Measurements from ENCODE around the gene GINS3.

GINS3 gene

GRCh38 chr16:58392215-58393137 lies at the start of gene GINS3:
Gene GINS3, plus strand, starts transcription at chr16:58392471. Its CDS starts 131 bp downstream, at chr16:58392602.
- DNase-seq: peak; percentile 82

DNA sequence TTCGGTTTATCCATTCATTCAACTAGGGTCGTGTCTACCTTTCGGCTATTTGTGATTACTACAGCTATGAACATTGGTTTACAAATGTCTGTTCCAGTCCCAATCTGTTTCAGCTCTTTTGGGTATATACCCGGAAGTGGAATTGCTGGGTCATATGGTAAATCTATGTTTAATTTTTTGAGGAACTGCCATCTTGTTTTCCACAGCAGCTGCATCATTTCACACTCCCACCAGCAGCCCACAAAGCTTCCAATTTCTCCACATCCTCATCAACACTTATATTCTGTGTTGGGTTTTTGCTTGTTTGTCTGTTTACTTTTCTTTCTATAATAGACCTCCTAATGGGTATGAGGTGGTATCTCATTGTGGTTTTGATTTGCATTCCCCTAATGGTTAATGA lies 48.7 kb upstream of the GINS3 start:
- no peak for DNase-seq

GRCh38 chr16:58345574-58346354 lies 46.5 kb upstream of the GINS3 start:
- peak; percentile 13 for DNase-seq

- DNase-seq: no peak
Measured at GRCh38 chr16:58346831-58347371, 45.4 kb upstream of the GINS3 start.

DNA sequence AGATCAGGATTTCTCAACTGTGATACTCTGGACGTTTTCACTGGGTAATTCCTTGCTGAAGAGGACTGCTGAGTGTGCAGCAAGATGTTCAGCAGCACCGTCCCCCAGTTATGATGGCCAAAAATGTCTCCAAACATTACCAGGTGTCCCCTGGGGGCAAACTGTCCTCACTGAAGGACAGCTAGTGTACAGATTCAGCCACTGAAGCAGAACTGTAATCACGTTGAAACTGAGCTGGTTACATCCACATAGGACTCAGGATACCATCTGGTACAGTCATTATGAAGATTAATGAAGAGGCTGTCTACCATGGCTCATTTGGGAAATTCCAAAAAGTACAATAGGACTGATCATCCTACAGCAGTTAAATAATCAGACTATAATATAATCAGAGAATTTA lies 43.3 kb upstream of the GINS3 start:
- DNase-seq: peak; percentile 34

DNA sequence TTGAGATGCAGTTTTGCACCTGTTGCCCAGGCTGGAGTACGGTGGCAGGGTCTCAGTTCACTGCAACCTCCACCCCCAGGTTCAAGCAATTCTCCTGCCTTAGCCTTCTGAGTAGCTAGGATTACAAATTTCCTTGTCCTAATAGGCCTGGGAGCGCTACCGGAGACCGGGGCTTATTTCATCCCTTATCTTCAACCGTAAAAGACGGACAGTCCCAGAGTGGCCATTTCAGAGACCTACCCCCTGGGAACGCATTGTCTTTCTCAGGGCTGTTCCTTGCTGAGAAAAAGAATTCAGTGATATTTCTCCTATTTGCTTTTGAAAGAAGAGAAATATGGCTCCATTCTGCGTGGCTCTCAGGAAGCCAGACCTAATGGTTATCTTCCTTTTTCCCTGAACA lies 39.6 kb upstream of the GINS3 start:
- DNase-seq: no peak

- DNase-seq: no peak
Measured at GRCh38 chr16:58360041-58360634, 32.1 kb upstream of the GINS3 start.

DNA sequence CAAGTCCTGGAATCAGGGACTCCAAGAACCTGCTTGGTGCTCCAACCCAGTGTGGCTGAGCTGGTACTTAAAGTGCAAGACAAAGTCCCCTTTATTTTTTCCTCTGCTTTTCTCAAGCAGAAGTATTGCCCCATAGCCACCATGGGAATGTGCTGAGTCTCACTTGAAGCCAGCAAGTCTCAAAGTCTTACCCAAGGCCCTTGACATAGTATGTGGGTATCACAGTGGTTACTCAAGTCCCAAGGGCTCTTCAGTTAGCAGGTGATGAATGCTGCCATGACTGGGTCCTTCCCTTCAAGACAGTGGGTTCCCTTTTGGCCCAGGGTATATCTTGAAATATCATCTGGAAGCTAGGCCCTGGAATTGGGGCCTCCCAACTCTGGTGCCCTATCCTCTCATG lies 30.5 kb upstream of the GINS3 start:
- no peak for DNase-seq

DNA sequence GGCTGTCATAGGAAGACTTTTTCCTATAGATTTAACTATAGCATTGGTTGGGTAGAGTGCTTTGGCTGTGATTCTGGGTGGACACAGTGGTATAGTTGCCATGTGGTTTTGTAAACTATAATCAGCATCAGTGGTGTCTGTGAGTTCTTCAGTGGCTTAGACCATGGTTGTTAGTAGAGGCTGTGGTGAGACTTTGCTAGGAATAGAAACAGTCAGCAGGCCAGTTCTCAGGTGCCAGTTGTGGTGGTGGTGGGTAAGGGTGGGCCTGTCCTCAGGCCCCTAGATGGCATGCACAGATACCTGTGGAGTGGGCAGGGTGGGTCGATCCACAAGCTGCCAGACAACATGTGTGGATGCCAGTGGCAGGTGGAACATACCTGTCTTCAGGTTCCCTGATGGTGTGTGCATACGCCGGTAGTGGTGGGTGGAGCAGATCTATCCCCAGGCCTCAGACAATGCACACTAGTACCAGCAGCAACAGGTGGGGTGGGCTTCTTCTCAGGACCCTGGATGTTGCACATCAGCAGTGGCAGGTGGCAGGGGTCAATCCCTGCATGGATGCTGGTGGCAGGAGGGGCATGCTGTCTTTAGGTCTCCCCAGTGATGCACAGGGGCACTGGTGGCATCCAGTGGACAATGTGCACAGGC lies 28.4 kb upstream of the GINS3 start:
- no peak for DNase-seq

GRCh38 chr16:58365623-58366022 lies 26.6 kb upstream of the GINS3 start:
- no peak for DNase-seq

GRCh38 chr16:58366247-58367031 lies 25.8 kb upstream of the GINS3 start:
- DNase-seq: peak; percentile 88

- no peak for DNase-seq
Measured at GRCh38 chr16:58367252-58367651, 25.0 kb upstream of the GINS3 start.

DNA sequence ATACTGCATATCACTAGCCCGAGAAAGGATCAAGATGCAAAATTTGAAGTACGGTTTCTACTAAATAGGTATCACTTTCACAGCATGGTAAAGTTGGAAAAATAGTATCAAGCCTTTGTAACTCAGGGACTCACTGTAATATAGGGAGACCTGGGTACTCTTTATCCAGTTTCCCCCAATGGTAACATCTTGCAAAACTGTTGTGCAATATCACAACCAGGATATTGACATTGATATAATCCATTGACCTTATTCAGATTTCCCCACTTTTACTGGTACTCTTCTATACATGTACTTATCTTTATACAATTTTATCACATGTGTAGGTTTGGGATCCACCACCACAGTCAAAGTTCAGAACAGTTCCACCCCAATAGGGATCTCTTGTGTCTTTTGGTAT lies 20.4 kb upstream of the GINS3 start:
- DNase-seq: no peak

- DNase-seq: no peak
Measured at GRCh38 chr16:58375386-58375785, 16.9 kb upstream of the GINS3 start.

DNA sequence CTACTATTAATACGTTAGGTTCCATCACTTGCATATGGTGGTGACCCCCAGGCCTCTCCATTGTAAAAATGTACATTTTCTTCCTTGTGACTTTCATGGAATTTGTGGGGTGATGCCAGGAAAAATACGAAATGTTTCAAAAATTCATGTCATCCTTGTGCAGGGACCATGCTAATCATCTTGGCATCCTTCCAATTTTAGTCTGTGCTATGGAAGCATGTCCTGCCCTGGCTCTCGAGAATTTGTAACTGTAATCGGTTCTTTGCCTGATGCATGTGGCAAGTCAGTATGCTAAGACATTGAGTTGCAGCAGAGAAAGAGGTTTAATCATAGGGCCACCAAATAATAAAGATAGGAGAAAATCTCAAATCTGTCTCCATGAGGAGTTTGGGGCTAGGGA lies 14.3 kb upstream of the GINS3 start:
- DNase-seq: peak; percentile 7

DNA sequence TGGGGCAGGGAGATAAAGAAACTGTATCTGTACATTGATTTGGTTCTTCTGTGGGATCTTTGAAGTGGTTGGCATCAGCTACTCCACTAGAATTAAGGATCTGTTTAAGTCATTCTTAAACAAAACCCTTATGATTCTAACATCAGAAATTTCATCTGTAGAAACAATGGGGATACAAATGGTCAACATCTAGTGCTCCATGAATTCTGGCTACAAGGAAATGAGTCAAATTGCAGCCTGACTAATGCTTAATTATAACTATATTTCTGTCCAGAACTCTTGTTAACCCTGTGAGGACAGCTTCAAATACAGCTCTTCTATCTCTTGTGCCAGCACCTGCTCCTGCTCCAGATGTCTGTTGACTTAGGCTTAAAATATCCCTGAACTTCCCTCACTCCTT lies 13.9 kb upstream of the GINS3 start:
- peak; percentile 28 for DNase-seq

GRCh38 chr16:58379736-58380135 lies 12.5 kb upstream of the GINS3 start:
- no peak for DNase-seq

DNA sequence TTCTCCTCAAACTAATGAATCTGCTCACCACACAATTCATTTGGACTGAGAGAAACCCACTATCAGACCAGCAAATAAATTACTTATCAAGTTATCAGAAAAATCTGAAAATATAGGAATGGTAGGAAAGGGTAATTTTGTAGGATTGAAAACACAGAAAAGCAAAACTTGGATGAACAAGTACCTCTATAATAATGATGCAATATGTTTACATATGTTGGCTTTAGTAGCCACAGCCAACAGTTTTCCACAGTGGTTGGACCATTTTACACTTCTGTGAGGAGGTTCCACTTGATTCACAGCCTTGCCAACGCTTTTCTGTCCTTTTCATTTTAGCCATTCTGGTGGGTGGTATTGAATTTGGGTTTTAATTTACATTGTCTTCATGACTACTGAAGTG lies 10.6 kb upstream of the GINS3 start:
- DNase-seq: no peak

GRCh38 chr16:58384437-58385055 lies 7.7 kb upstream of the GINS3 start:
- no peak for DNase-seq

GRCh38 chr16:58385218-58385773 lies 7.0 kb upstream of the GINS3 start:
- no peak for DNase-seq

- no peak for DNase-seq
Measured at GRCh38 chr16:58389724-58390123, 2.5 kb upstream of the GINS3 start.
